HepG2 (cell line): ENCODE data around the gene SENP7. TPM values are rescaled to one million over a fixed set of nuclear protein-coding genes. Genes with fewer than 3 reads are reported as not detected.

Experiments used
- HDAC6 ChIP-seq: fragments of 200-600 bp; sonication (generic); IDR thresholded peaks from 2 replicates; pipeline ENCODE4 v1.7.0; 2017; ENCODE audit warnings: mild to moderate bottlenecking, antibody characterized with exemption, low read length, low read depth
- HOXA9 ChIP-seq: sonication (generic); formaldehyde crosslinking; IDR thresholded peaks from 2 replicates; pipeline ENCODE4 v1.8.1; 2022; ENCODE audit warnings: missing genetic modification reagents, mild to moderate bottlenecking, moderate library complexity, borderline replicate concordance
- KDM4B ChIP-seq: sonication (generic); formaldehyde crosslinking; IDR thresholded peaks from 2 replicates; pipeline ENCODE4 v1.4.0; 2020; ENCODE audit warnings: missing genetic modification reagents
- NFYB ChIP-seq: sonication (generic); formaldehyde crosslinking; IDR thresholded peaks from 2 replicates; pipeline ENCODE4 v1.4.0; 2020; ENCODE audit warnings: missing genetic modification reagents
- RBAK ChIP-seq: sonication (generic); formaldehyde crosslinking; IDR thresholded peaks from 2 replicates; pipeline ENCODE4 v1.5.1; 2020; ENCODE audit warnings: mild to moderate bottlenecking, missing genetic modification reagents
- REXO4 ChIP-seq: sonication (generic); formaldehyde crosslinking; IDR thresholded peaks from 2 replicates; pipeline ENCODE4 v1.8.0; 2022; ENCODE audit warnings: missing genetic modification reagents, mild to moderate bottlenecking, borderline replicate concordance
- SMYD3 ChIP-seq: sonication (generic); formaldehyde crosslinking; IDR thresholded peaks from 2 replicates; pipeline ENCODE4 v1.8.1; 2023; ENCODE audit warnings: mild to moderate bottlenecking, missing genetic modification reagents
- THAP11 ChIP-seq: IDR thresholded peaks from 2 replicates; pipeline ENCODE4 v1.6.1; 2016; ENCODE audit warnings: missing biosample characterization, missing genetic modification reagents
- YY1 ChIP-seq: IDR thresholded peaks from 2 replicates; pipeline ENCODE4 v1.6.1; 2011; ENCODE audit warnings: low read length, low read depth, moderate library complexity, mild to moderate bottlenecking; ENCODE audit not compliant: insufficient read depth, insufficient replicate concordance
- ZMAT3 ChIP-seq: sonication (generic); formaldehyde crosslinking; conservative IDR thresholded peaks from 2 replicates; pipeline ENCODE4 v1.7.0; 2021; ENCODE audit warnings: missing genetic modification reagents
- ZNF101 ChIP-seq: sonication (generic); formaldehyde crosslinking; IDR thresholded peaks from 2 replicates; pipeline ENCODE4 v1.4.0; 2020; ENCODE audit warnings: mild to moderate bottlenecking, low read depth, missing genetic modification reagents, borderline replicate concordance
- ZNF3 ChIP-seq: IDR thresholded peaks from 2 replicates; pipeline ENCODE4 v1.7.0; 2017; ENCODE audit warnings: inconsistent platforms
- ZNF598 ChIP-seq: sonication (generic); formaldehyde crosslinking; IDR thresholded peaks from 2 replicates; pipeline ENCODE4 v1.5.1; 2020; ENCODE audit warnings: mild to moderate bottlenecking, missing genetic modification reagents, borderline replicate concordance
- ZNF619 ChIP-seq: sonication (generic); formaldehyde crosslinking; IDR thresholded peaks from 2 replicates; pipeline ENCODE4 v1.4.0; 2020; ENCODE audit warnings: mild to moderate bottlenecking, missing genetic modification reagents
- ZNF644 ChIP-seq: IDR thresholded peaks from 2 replicates; pipeline ENCODE4 v1.6.1; 2016; ENCODE audit warnings: low read depth
- polyA plus RNA-seq, 8 experiments: library from polyadenylated mRNA; depleted of rRNA in 3 of 8; stranded (reverse) in 7 of 8; unstranded in 1 of 8; fragments of >200 nt; fragmentation: Illumina TruSeq in 4 of 8; extraction: Trizol in 4 of 8; gene quantifications; 2 replicates each; pipeline versions ENCODE4 v1.2.1 to v1.2.3, GENCODE V29; 2011 to 2016; ENCODE audit warnings: low read depth in 4 of 8, missing spikeins in 1 of 8, mixed read lengths in 1 of 8; ENCODE audit not compliant: insufficient read depth in 1 of 8
- total RNA-seq, 5 experiments: library from RNA; depleted of rRNA; stranded (reverse); fragments of >200 nt; fragmentation: Illumina TruSeq; extraction: Trizol; gene quantifications; 2 replicates each; pipeline ENCODE4 v1.2.3, GENCODE V29; 2016; ENCODE audit warnings: low read depth in 1 of 5
- TF ChIP-seq, protein P1 (sequence below): sonication (generic); formaldehyde crosslinking; conservative IDR thresholded peaks from 2 replicates; pipeline ENCODE4 v1.4.0; 2020; ENCODE audit warnings: missing genetic modification reagents
- TF ChIP-seq, protein P2 (sequence below): IDR thresholded peaks from 2 replicates; pipeline ENCODE4 v1.6.1; 2012; ENCODE audit warnings: inconsistent platforms
- TF ChIP-seq, protein P3 (sequence below): IDR thresholded peaks from 2 replicates; pipeline ENCODE4 v1.6.1; 2016; ENCODE audit warnings: missing compliant biosample characterization, missing genetic modification reagents, borderline replicate concordance
- TF ChIP-seq, protein P4 (sequence below): sonication (generic); formaldehyde crosslinking; IDR thresholded peaks from 2 replicates; pipeline ENCODE4 v1.5.0; 2020; ENCODE audit warnings: mild to moderate bottlenecking, missing genetic modification reagents
- TF ChIP-seq, protein P5 (sequence below): IDR thresholded peaks from 2 replicates; pipeline ENCODE4 v1.6.1; 2016; ENCODE audit warnings: mild to moderate bottlenecking

The SENP7 gene
- total and polyA plus RNA-seq, 2 of the 13 experiments (the other 11 are each of a cell fraction or from before 2014, with no cell fraction given) = 9.1 to 10.3 TPM

DNA sequence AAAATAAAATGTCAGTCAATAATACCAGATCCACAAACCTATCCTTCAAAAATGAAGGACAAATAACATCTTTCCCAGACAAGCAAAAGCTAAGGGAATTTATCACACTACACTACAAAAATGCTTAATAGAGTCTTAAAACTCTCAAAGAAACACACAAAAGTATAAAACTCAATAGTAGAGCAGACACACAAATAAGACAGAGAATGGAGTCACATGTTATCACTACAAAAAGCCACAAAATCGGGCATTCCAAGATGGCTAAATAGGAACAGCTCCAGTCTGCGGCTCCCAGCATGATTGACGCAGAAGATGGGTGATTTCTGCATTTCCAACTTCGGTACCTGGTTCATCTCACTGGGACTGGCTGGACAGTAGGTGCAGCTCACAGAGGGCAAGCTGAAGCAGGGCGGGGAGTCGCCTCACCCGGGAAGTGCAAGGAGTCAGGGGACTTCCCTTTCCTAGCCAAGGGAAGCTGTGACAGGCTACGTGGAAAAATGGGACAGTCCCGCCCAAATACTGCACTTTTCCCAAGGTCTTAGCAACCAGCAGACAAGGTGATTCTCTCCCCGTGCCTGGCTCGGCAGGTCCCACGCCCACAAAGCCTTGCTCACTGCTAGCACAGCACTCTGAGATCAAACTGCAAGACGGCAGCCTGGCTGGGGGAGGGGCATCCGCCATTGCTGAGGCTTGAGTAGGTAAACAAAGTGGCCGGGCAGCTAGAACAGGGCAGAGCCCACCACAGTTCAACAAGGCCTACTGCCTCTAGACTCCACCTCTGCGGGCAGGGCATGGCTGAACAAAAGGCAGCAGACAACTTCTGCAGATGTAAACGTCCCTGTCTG lies 46.3 kb downstream of the SENP7 start (continued):
- TF ChIP-seq, protein P1, sequence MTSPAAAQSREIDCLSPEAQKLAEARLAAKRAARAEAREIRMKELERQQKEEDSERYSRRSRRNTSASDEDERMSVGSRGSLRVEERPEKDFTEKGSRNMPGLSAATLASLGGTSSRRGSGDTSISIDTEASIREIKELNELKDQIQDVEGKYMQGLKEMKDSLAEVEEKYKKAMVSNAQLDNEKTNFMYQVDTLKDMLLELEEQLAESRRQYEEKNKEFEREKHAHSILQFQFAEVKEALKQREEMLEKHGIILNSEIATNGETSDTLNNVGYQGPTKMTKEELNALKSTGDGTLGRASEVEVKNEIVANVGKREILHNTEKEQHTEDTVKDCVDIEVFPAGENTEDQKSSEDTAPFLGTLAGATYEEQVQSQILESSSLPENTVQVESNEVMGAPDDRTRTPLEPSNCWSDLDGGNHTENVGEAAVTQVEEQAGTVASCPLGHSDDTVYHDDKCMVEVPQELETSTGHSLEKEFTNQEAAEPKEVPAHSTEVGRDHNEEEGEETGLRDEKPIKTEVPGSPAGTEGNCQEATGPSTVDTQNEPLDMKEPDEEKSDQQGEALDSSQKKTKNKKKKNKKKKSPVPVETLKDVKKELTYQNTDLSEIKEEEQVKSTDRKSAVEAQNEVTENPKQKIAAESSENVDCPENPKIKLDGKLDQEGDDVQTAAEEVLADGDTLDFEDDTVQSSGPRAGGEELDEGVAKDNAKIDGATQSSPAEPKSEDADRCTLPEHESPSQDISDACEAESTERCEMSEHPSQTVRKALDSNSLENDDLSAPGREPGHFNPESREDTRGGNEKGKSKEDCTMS (CRISPR knock-in tag) = no peak
- TF ChIP-seq YY1 (peak; percentile 90), SMYD3 (CRISPR knock-in tag) (no peak), HOXA9 (CRISPR knock-in tag) (no peak), THAP11 (CRISPR knock-in tag) (peak; percentile 55; the same call in 1 of the 2 replicates), REXO4 (CRISPR knock-in tag) (no peak), ZNF644 (CRISPR knock-in tag) (peak; percentile 20; the same call in 1 of the 2 replicates), HDAC6 (no peak), ZMAT3 (CRISPR knock-in tag) (0 out of 2 replicates have a peak, but pooled peaks have one; percentile 18), RBAK (CRISPR knock-in tag) (no peak), ZNF598 (no peak; the same call in 1 of the 2 replicates), ZNF101 (CRISPR knock-in tag) (no peak), KDM4B (CRISPR knock-in tag) (no peak), ZNF3 (CRISPR knock-in tag) (no peak), NFYB (no peak; the same call in 1 of the 2 replicates), ZNF619 (CRISPR knock-in tag) (peak; percentile 55; the same call in 1 of the 2 replicates)
- TF ChIP-seq, protein P2, sequence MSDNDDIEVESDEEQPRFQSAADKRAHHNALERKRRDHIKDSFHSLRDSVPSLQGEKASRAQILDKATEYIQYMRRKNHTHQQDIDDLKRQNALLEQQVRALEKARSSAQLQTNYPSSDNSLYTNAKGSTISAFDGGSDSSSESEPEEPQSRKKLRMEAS = peak; percentile 49
- TF ChIP-seq, protein P3, sequence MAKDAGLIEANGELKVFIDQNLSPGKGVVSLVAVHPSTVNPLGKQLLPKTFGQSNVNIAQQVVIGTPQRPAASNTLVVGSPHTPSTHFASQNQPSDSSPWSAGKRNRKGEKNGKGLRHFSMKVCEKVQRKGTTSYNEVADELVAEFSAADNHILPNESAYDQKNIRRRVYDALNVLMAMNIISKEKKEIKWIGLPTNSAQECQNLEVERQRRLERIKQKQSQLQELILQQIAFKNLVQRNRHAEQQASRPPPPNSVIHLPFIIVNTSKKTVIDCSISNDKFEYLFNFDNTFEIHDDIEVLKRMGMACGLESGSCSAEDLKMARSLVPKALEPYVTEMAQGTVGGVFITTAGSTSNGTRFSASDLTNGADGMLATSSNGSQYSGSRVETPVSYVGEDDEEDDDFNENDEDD (CRISPR knock-in tag) = 0 out of 2 replicates have a peak, but pooled peaks have one; percentile 18
- TF ChIP-seq, protein P4, sequence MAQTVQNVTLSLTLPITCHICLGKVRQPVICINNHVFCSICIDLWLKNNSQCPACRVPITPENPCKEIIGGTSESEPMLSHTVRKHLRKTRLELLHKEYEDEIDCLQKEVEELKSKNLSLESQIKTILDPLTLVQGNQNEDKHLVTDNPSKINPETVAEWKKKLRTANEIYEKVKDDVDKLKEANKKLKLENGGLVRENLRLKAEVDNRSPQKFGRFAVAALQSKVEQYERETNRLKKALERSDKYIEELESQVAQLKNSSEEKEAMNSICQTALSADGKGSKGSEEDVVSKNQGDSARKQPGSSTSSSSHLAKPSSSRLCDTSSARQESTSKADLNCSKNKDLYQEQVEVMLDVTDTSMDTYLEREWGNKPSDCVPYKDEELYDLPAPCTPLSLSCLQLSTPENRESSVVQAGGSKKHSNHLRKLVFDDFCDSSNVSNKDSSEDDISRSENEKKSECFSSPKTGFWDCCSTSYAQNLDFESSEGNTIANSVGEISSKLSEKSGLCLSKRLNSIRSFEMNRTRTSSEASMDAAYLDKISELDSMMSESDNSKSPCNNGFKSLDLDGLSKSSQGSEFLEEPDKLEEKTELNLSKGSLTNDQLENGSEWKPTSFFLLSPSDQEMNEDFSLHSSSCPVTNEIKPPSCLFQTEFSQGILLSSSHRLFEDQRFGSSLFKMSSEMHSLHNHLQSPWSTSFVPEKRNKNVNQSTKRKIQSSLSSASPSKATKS = no peak
- TF ChIP-seq, protein P5, sequence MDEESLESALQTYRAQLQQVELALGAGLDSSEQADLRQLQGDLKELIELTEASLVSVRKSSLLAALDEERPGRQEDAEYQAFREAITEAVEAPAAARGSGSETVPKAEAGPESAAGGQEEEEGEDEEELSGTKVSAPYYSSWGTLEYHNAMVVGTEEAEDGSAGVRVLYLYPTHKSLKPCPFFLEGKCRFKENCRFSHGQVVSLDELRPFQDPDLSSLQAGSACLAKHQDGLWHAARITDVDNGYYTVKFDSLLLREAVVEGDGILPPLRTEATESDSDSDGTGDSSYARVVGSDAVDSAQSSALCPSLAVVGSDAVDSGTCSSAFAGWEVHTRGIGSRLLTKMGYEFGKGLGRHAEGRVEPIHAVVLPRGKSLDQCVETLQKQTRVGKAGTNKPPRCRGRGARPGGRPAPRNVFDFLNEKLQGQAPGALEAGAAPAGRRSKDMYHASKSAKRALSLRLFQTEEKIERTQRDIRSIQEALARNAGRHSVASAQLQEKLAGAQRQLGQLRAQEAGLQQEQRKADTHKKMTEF = 0 out of 2 replicates have a peak, but pooled peaks have one; percentile 31
